ENCODE data around the gene PSTPIP1.

DNA sequence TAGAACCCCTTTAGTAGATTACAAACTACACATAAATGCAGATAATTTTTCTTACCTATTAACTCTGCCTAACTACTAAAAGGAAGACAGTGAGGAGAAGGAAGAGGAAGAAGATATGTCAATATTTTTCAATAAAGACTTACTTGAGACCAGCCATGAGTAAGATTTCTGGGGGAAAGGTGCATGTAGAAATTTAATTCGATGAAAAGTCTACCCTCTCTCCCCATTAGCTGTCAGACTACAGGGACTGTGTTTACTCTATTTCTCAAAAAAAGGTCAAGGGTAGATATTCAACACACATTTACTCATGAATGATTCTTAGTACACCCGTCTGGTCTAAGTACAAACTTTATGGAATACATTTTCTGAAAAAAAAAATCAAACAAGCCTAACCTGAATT lies 69.1 kb downstream of the PSTPIP1 start:
- no peak for TF ChIP-seq CTCF (conservative IDR thresholded peaks at IDR 0.05; ENCODE audit: low read depth, low read length)
- no peak for TF ChIP-seq EZH2 (IDR thresholded peaks at IDR 0.05; ENCODE audit: low read length, unreplicated experiment)
